Omental fat pad (tissue), 4 donors: Measurements from ENCODE around the gene ELOVL2. TPM values are rescaled to one million over a fixed set of nuclear protein-coding genes. Genes with fewer than 3 reads are reported as not detected.

Source experiments
- ATAC-seq: fragments of 150-250 bp; one replicate; pipeline ENCODE4 v1.9.1; 2016; ENCODE audit warnings: mild to moderate bottlenecking, moderate library complexity; ENCODE audit not compliant: low FRiP score
- DNase-seq: peaks from one replicate; pipeline ENCODE4 v3.0.0-alpha.2; 2019; ENCODE audit warnings: low spot score
- total RNA-seq, 4 donors: library from RNA; depleted of rRNA; stranded (reverse); fragments of >200 nt; gene quantifications; one replicate each; pipeline ENCODE4 v1.1.0, GENCODE V29; 2016
- TF ChIP-seq, protein P1 (sequence below), 3 donors: fragments of 450-650 bp; IDR thresholded peaks; one replicate each; pipeline ENCODE4 v1.5.1; 2016 to 2017; ENCODE audit warnings: antibody characterized with exemption in 3 of 3, mild to moderate bottlenecking in 3 of 3, moderate library complexity in 2 of 3

ELOVL2 gene
- total RNA-seq, 4 donors from 2014 or later, result 0.13 to 1.3 (median 0.63) TPM

DNA sequence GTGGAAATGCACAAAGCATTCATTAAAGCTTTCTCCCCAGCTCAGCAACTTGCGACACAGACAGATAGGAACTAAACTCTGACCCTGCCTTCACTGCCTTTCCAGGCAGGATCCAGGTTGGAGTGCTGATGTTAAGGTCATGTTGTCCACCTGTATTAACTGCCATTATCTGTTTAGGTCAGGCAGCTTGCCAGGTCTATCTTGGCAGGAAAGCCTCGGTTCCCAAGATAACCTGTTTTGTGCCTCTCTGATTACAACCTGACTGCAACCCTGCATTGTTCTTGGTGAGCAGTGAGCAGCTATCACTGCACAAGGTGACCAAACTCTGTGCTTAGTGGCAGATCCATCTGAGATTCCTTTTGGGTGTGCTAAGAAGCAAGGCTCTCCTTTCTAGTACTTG, 23.2 kb upstream of the ELOVL2 start:
- TF ChIP-seq, protein P1, sequence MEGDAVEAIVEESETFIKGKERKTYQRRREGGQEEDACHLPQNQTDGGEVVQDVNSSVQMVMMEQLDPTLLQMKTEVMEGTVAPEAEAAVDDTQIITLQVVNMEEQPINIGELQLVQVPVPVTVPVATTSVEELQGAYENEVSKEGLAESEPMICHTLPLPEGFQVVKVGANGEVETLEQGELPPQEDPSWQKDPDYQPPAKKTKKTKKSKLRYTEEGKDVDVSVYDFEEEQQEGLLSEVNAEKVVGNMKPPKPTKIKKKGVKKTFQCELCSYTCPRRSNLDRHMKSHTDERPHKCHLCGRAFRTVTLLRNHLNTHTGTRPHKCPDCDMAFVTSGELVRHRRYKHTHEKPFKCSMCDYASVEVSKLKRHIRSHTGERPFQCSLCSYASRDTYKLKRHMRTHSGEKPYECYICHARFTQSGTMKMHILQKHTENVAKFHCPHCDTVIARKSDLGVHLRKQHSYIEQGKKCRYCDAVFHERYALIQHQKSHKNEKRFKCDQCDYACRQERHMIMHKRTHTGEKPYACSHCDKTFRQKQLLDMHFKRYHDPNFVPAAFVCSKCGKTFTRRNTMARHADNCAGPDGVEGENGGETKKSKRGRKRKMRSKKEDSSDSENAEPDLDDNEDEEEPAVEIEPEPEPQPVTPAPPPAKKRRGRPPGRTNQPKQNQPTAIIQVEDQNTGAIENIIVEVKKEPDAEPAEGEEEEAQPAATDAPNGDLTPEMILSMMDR (IDR thresholded peaks at IDR 0.05), result no peak
- no peak for ATAC-seq
- no peak for DNase-seq

- TF ChIP-seq, protein P1 (IDR thresholded peaks at IDR 0.05), result no peak
- no peak for ATAC-seq
- DNase-seq, result no peak
Observed at GRCh38 chr6:11066505-11067347, 22.6 kb upstream of the ELOVL2 start.

- DNase-seq (no peak), ATAC-seq (no peak)
- TF ChIP-seq, protein P1 (IDR thresholded peaks at IDR 0.05), result no peak
Observed at GRCh38 chr6:11065436-11066202, 21.5 kb upstream of the ELOVL2 start.

- no peak for DNase-seq
- no peak for ATAC-seq
- TF ChIP-seq, protein P1 (IDR thresholded peaks at IDR 0.05), result no peak
Observed at GRCh38 chr6:11064836-11065235, 20.7 kb upstream of the ELOVL2 start.

DNA sequence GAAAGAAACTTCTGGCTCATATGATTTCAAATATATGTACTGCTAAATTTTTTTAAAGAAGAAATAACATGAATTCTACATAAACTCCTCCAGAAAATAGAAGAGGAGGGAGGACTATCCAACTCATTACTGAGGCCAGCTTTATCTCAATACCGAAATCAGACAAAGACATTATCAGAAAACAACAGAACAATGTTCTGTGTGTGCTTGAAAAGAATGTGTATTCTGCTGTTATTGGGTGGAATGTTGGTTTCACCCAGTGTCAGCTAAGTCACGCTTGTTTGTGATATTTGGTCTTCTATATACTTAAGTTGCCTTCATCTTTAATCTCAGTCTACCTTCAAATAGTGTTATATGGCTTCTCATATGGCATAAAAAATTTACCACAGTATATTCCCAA, 18.6 kb upstream of the ELOVL2 start:
- TF ChIP-seq, protein P1 (IDR thresholded peaks at IDR 0.05), result no peak
- no peak for ATAC-seq
- no peak for DNase-seq

- no peak for ATAC-seq
- TF ChIP-seq, protein P1 (IDR thresholded peaks at IDR 0.05), result no peak
- DNase-seq, result no peak
Observed at GRCh38 chr6:11062083-11062482, 18.0 kb upstream of the ELOVL2 start.
